Fibroblast of skin of right biceps (primary cell): ENCODE results near the gene PATE4.
"Not testable (repeated sequence)": the region's sequence is repeated elsewhere in the genome, so short reads cannot be mapped to it uniquely, and the experiment has no call there.

Source experiments
- DNase-seq: peaks from one replicate; pipeline ENCODE4 v3.0.0-alpha.2; 2013

PATE4 gene, protein sequence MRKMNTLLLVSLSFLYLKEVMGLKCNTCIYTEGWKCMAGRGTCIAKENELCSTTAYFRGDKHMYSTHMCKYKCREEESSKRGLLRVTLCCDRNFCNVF

DNA sequence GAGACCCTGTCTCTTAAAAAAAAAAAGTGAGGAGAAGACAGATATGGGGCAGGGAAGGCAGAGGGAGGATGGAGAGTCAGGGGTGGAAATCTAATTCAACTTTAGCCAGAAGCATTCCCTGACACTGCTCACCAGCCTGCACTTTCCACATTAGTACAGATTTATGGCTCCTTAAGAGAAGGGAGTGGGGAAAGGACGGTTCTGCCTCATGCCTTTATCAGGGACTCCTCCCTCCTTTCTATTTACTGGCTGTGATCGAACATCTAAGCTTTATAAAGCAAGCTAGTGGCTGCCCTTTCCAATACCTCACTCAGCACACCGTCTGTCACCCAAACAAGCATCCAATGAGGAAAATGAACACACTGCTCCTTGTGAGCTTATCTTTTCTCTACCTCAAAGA lies at the start of gene PATE4:
Gene PATE4 (plus strand): TSS at position 301 of the 400 bp plus-strand sequence. CDS start 44 bp downstream, at position 345.
- DNase-seq, result no peak

DNA sequence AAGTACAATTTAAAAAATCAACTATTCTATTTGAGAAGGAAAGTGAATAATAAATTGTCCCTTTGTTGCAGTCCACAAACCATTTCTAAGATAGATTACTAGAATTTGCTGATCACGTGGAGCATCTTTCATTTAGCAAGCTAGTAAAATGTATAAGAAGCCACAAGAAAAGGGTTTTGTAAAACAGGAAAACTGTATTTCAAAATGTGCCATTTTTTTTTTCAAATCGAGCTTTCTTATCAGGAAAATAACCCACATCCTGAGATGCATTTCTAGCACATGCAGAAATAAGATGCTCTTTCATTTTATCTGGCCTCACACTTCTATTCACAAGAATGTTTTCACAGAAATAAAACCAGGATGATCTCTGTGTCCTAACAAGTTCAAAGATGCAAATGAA lies 48.4 kb upstream of the PATE4 start:
- no peak for DNase-seq

DNA sequence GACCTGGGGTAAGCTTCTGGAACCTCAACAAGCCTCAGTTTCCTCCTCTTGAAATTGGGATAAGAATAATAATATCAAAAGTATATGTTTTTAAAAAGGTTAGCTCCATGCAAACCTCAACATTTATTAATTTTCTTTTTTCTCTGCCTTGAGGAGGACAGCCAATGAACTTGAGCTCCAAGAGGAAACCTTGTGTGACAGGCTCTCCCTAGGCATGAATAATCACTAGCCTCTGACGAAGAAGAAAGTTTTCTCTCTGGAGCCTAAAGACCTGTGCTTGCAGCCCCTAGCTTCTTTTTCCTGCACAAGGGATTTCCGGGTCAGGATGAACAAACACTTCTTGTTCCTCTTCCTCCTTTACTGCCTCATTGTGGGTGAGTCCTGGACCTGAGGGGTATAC lies 45.3 kb upstream of the PATE4 start, which contains the start of gene PATE3:
Gene PATE3 (plus strand): TSS at position 301 of the 400 bp plus-strand sequence. CDS start 25 bp downstream, at position 326.
- no peak for DNase-seq

DNA sequence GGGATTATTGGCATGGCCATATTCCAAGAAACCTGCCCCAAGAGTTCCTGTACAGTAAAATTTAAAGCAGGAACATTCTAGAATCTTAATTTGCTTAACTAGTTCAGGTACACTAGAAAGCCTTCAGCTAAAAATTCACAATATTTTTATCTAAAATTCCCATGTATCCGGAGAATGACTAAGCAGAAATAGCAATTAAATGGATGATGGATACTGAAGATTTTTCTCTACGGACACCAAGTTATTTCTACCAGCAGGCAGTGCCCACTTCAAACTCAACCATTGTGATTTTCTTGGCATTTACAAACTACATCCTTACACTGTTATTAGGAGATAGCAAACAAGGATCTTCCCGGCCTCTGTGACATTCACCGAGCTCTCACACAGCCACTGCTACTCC lies 42.3 kb upstream of the PATE4 start:
- no peak for DNase-seq

DNA sequence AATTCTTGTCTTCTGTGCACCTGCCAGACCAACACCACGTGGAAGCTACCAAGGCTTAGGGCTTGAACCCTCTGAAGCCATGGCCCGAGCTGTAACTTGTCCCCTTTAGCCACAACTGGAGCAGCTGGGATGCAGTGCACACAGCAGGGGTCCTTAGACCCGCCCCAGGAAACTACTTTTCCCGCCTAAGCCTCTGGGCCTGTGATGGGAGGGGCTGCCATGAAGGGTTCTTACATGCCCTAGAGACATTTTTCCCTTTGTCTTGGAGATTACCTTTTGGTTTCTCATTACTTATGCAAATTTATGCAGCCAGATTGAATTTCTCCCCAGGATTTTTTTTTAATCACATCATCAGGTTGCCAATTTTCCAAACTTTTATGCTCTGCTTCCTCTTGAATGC lies 35.5 kb upstream of the PATE4 start:
- DNase-seq, result no peak

DNA sequence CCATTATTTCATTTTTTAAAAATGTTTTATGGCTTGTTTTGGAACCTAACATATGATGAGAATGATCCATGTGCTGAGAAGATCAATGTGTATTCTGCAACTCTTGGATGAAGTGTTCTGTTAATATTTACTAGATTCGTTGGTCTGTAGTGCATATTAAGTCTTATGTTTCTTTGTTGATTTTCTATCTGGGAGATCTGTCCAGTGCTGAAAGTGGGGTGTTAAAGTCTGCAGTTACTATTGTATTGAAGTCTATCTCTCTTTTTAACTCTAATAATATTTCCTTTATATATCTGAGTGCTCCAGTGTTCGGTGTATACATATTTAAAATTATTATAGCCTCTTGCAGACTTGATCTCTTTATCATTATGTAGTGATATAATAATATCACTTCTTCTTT lies 33.3 kb upstream of the PATE4 start:
- no peak for DNase-seq

DNA sequence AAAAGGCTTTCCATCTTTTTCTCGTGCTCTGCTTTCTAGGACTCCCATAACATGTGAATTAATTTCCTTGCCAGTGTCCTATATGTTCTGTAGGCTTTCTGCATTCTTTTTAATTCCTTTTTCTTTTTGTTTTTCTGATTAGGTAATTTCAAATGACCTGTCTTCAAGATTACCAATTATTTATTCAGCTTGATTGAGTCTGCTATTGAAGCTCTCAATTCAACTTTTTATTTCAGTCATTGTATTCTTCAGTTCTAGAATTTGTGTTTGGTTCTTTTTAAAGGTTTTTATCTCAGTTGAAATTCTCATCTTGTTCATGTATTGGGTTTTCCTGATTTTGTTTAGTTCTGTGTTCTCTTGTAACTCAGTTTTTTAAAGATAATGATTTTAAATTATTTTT lies 30.7 kb upstream of the PATE4 start:
- no peak for DNase-seq

DNA sequence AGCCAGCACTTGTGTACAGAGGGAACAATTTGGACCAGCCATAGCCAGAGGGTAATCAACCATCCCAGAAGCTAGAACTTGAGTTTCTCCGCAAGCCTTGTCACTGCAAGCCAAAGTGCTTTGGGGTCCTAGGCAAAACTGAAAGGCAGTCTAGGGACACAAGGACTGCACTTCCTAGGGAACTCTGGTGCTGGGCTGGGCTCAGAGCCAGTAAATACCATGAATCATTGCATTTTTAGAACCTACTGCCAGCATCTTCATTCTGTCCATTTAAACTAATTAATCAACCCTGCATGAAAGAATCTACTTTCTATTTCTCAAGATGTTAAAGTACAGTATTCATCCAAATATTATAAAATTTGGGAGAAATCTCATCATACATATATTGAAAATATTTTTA lies 25.2 kb upstream of the PATE4 start:
- DNase-seq, result no peak

DNA sequence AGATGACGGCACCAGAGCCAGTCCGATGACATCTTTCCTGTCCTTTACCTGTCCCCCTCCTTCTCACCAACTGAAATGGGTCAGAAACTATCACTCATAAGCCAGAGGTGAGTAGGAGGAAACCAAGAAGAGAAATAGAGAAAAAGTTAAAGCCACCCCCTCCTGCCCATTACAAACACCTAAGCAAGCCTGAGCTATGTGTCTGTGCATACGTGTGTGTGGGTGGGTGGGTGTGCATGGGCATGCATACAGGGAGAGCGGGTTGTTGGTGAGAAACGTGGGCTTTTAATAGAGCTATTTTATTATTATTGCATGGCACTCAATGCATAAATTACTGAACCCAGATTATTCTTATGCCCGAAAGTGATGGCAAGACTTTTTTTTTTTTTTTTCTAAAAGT lies 2.6 kb downstream of the PATE4 start:
- DNase-seq, result no peak

DNA sequence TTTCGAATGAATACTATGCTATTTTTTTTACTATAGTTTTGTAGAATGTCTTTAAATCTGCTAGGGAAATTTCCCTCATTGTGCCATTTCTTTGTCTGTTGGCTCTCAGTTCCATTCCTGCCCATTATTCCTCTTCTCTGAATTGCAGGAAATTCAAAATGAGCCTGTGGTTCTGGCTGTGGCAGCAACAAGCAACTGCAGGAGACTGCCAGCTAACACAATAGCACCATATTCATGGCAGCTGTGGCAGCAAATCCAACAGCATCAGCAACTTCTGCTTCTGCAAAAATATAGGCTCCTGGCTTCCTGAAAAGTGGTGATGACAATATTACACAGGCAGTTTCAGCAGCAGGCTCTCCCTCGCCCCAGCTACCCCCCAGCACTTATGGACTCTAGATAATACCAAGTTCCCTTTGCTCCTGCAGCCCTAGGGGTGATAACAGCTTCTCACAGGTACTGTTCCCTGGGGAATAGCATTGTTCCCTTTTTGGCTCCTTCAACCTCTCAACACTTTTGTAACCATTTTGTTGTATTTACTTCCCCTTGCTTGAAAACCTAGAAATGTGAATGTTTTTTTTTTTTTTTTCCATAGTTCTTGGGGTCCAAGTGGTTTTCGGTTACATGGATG lies 9.3 kb downstream of the PATE4 start:
- no peak for DNase-seq

DNA sequence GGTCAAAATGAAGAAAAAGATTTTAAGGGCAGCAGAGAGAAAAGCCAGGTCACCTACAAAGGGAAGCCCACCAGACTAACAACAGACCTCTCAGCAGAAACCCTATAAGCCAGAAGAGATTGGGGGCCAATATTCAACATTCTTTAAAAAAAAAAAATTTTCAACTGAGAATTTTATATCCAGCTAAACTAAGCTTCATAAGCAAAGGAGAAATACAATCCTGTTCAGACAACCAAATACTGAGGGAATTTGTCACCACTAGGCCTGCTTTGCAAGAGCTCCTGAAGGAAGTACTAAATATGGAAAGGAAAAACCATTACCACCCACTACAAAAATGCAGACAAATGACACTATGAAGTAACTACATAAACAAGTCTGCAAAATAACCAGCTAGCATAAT lies 13.1 kb downstream of the PATE4 start:
- no peak for DNase-seq

DNA sequence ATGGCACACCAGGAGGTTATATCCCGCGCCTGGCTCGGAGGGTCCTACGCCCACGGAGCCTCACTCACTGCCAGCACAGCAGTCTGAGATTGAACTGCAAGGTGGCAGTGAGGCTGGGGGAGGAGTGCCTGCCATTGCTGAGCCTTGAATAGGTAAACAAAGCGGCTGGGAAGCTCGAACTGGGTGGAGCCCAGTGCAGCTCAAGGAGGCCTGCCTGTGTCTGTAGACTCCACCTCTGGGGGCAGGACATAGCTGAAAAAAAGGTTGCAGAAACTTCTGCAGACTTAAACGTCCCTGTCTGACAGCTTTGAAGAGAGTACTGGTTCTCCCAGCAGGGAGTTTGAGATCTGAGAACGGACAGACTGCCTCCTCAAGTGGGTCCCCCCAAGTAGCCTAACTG lies 24.6 kb downstream of the PATE4 start:
- DNase-seq, result not testable (repeated sequence)

DNA sequence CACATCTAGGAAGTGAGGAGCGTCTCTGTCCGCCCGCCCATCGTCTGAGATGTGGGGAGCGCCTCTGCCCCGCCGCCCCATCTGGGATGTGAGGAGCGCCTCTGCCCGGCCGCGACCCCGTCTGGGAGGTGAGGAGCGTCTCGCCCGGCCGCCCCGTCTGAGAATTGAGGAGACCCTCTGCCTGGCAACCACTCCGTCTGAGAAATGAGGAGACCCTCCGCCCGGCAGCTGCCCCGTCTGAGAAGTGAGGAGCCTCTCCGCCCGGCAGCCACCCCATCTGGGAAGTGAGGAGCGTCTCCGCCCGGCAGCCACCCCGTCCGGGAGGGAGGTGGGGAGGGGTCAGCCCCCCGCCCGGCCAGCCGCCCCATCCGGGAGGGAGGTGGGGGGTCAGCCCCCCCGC lies 29.7 kb downstream of the PATE4 start:
- DNase-seq, result not testable (repeated sequence)

DNA sequence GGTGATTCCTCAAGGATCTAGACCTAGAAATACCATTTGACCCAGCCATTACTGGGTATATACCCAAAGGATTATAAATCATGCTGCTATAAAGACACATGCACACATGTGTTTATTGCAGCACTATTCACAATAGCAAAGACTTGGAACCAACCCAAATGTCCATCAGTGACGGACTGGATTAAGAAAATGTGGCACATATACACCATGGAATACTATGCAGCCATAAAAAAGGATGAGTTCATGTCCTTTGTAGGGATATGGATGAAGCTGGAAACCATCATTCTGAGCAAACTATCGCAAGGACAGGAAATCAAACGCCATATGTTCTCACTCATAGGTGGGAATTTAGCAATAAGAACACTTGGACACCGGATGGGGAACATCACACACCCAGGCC lies 32.2 kb downstream of the PATE4 start:
- DNase-seq, result not testable (repeated sequence)

DNA sequence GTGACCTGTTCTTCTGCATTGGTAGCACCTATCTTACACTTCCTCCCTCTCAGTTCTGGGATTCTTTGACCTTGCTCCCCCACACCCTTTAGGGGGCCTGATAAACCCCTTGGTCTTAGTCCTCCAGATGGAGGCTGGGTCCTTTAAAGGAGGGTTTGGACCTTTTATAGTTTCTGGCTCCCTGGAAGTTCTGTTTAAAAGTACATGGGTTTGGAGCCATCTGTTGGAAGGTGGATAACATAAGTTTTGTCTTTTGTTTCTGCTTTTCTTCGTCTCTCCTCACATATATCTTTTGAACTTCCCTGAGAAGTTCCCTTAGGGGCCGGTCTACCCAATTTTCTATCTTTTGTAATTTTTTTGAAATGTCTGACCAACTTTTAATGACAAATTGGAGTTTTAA lies 36.4 kb downstream of the PATE4 start:
- DNase-seq, result no peak

DNA sequence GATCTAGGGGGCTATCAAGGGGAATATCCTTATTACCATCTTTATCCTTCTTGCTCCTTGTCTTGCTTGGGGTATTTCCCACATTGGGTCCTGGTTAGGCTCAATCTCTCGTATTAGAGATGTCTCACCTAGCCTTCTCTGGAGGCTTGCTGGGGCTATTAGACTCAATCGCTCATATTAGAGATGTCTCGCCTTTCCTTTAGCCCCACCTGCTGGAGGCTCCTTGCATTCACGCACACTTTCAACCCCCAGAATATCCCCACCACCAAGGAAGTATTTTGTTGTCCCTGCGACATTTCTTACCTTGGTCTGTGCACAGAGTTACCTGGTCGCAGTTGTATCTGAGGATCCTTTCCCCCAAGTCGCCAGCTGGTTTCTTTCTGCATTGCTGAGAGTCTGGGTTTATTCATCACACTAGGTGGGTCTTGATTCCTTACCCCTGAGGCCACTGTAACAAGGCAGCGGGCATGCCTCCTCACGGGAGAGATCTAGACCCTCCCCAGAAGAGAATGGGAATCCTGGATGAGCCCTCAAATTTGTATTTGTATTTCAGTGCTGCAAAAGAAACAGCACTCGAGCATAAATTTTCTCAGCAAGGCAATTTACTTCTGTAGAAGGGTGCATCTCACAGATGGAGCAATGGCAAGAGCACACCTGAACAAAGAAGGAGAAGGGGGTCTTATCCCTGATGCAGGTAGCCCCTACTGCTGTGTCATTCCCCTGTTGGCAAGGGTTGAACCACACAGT lies 38.4 kb downstream of the PATE4 start:
- peak; percentile 27 for DNase-seq

DNA sequence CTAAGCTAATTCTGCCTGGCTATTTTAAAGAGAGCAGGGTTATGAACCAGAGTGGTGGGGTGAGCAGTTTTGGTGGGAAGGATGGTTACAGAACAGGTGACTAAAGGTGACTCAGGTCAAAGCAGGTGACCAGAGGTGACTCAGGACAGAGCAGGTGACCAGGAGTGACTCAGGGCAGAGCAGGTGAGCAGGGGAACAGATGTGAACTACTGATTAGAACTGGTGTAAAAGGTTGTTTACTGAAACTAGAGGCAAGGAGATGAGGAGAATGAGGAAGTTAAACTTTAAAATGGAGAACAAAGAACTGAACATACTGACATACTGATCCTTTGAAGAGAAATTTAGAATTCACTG lies 39.0 kb downstream of the PATE4 start:
- no peak for DNase-seq

DNA sequence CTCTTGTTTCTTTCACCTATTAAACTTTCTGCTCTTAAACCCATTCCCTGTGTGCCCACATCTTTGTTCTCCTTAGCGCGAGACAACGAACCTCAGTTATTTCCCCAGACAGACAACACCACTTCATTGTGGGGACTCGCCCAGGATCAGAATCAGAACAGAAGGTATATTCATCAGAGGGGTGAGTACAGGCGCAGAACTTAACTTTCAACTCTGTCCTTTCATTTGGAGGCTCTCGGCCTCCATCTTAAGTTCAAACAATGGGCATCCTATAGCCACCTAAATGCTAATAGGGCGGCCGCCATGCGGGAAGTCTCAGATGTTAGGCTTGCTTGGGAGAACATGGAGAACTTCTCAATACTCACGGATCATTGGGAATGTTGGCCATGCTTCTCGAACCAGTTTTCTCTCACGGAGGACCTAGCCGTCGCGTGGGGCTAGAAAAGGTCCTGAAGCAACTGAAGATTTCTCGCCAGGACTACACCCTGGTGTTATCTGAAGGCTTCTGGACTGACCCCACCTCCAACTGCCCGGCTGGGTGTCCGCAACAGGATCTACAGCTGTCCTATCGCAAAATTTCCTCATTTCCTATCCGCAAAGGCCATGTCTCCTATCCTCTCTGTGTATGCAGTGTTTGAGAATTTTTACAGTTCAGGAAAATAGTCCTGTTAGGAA lies 40.9 kb downstream of the PATE4 start:
- DNase-seq, result no peak

DNA sequence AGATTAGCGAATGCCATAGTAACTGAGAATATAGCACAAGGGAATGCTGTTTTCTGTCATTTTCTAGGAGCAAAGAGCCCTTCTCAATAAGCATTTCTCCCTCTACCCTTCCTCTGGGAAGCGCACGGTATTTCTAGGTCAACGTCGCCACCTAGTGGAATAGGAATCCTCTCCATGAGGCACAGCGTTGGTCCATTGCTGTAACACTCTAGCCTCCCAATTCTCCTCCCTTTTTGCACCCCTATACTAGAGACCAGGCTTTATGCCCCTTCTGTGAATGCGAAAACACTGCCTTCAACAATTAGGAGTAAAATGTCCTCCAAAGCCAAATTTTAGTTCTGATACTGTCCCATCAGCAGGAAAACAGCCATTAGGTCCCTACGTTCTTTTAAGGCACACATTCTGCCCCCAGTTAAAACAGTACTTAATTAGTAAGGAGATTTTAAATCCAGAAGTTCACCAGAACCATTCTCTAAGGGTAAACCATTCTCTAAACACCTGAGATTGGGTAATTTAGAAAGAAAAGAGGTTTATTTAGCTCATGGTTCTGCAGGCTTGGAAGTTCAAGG lies 41.5 kb downstream of the PATE4 start:
- DNase-seq, result peak; percentile 62

DNA sequence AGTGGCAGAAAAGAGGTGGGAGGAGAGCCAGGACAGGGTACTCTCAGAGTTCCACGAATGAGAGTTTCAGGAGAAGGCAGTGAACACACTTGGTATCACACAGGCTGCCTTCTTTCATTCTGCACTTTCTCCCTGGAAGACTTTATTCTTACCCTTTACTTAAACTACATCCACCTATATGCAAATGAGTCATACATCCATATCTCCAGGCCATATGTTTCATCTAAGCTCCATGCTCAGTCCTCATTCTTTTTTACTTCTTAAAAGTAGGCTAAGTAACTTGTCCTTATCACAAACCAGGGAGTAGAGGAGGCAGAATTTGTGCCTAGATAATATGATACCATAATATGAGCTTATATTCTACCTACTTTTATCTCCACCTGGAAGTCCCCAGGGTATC lies 48.2 kb downstream of the PATE4 start:
- DNase-seq, result no peak

DNA sequence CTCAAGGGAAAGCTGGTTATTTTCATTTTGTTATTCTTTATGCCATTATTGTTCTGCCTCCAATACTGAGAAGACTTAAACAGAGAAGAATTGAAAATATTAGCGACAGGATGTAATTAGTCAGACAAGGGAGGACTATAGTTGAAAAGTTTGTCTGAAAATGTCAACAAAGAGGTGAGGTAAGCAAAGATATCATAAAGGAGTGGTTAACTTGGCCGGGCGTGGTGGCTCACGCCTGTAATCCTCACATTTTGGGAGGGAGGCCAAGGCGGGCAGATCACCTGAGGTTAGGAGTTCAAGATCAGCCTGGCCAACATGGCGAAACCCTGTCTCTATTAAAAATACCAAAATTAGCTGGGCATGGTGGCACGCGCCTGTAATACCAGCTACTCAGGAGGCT lies 50.3 kb downstream of the PATE4 start:
- no peak for DNase-seq

DNA sequence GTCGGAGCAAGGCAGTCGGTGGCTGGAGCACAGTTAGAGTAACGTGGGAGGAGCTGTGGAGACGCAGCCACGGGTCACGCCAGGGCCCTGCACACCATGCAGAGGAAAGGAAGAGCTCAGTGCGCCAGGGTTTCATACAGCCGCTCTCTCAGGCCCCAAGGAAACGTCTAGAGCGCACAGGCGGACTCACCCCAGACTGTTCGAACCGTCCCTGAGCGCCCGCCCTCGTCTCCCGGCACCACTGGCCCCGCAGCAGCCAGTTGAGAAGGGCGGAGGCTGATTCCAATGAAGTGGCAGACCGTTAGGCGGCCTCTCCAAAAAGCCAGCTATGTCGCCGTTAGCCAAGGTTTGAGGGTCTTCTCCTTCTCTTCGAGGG lies 53.9 kb downstream of the PATE4 start:
- DNase-seq, result no peak
